Activated CD8-positive, alpha-beta memory T cell treated with anti-CD3 and anti-CD28 coated beads, Interleukin-2, amount 50 U/mL, for 24 hours (primary cell): ENCODE measurements around the gene FAM222B.
A peak's percentile ranks its signal among the peaks of the same experiment; 100 is the strongest.
"Not testable (repeated sequence)": the region's sequence is repeated elsewhere in the genome, so short reads cannot be mapped to it uniquely, and the experiment has no call there.

Experiments used
- DNase-seq: peaks from one replicate; pipeline ENCODE4 v3.0.0-alpha.2; 2020; ENCODE audit errors: extremely low read depth

FAM222B gene

GRCh38 chr17:28745786-28746411 is 96.7 kb downstream of the FAM222B start:
- no peak for DNase-seq

DNA sequence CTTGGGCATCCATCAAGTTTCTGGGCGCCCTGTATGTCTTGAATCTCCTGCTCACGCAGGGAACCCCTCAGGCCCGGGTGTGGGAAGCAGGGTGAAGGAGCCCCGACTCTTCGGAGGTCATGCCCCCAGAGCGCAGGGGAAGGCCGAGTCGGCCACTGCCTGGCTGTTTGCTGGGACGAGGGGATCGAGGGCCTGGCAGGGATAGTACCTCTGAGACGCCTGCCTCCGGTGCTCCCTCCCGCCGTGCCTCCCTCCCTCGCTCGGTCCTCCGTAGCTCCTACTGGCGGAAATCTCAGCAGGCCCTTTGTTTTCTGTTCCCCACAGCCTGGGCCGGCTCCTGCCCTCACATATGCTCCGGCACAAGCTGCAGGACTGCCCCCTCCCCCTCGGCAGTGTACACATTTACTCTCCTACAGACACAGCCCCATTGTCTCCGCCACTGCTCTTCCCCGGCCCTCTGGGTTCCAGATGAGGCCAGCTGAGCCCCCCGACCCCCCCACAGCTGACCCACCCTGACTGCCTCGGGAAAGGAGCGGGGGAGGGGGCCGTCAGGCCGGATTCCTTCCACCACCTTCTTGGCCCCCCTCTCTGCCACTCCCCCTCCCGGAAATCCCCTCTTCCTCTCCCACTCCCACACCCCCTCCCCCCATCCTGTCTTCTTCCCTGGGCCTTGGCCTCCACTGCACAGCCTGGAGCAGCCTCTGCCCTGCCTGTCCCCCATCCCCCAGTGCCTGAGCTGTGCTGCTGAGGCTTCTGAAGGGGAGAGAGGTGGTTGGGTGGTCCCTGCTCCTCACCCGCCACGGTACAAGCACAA is 97.4 kb downstream of the FAM222B start:
- DNase-seq, result no peak

DNA sequence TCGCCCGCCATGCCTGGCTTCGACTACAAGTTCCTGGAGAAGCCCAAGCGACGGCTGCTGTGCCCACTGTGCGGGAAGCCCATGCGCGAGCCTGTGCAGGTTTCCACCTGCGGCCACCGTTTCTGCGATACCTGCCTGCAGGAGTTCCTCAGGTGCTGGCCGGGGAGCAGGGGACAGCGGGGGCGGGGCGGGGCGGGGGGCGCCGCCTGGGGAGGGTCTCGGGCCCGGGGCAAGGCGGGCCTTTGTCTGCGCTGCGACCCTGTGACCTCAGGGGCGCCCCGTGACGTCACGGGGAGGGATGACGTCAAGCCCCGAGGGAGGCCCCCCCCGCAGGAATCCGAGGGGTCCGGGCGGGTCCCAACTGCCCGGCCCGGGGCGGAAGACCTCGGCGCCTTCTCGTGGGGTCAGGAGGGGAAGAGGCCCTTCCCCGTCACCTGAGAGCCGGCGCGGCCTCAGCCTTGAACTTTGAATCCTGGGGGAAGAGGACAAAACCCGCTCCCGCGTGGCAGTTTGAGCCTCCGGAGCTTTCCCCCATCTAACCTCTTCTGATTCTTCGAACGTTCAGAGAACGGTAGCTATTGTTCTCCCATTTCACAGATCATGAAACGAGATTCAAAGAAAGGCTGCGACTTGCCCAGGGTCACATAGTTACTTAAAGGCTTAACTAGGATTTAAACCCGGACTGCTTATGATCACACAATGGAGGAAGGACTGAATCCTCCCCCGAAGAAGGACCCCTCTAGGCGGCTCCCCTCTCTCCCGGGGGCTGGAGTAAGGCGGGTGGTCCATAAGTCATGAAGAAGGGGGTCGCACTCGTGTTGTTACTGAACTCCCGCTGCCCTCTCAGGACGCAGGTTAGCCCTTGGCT is 98.3 kb downstream of the FAM222B start:
- DNase-seq, result no peak

- no peak for DNase-seq
Observed at GRCh38 chr17:28743243-28744103, 99.1 kb downstream of the FAM222B start, which contains the start of gene TRAF4. TRAF4 (plus strand) TSS chr17:28744011; CDS start chr17:28744113, 102 bp downstream.

DNA sequence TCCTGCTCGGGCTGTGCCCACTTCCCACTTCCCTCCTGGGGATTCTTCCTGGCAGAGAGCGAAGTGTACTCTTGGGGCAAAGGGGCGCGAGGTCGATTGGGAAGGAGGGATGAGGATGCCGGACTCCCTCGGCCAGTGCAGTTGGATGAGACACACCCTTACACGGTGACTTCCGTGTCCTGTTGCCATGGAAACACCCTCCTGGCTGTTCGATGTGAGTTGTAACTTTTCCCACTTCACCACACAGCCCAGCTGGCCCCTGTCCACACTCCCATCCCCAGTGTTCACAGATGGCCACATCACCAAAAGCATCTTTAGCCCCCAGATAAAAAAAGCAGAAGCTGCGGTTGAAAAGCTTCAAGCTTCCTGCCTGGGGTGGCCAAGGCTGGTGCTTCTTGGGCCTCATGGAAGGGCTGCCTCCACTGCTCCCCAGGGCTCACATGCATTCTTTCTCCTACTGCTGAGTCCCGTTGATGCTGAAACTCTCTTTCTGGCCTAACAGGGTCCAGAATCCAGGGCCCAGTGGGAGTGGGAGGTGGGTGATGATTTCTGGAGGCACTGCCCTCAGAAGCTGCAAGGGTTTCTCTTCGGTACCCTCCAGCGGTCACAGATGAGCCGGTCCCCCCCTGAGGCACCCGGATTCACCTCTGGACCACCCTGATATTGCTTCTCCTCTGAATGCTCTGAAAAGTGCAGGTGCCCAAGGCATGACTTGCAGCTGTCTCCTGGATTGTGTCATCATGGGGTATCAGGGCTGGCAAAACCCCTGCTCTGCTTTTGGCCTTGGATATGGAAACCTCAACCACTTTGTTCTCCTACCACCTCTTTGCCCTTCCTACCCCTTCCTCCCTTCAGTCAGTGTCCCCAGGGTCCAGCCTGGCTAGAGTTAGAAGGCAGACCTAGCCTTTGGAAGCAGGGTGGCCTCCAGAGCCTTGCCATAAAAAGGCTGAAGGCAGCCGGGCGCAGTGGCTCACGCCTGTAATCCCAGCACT is 100.9 kb downstream of the FAM222B start:
- DNase-seq, result no peak

DNA sequence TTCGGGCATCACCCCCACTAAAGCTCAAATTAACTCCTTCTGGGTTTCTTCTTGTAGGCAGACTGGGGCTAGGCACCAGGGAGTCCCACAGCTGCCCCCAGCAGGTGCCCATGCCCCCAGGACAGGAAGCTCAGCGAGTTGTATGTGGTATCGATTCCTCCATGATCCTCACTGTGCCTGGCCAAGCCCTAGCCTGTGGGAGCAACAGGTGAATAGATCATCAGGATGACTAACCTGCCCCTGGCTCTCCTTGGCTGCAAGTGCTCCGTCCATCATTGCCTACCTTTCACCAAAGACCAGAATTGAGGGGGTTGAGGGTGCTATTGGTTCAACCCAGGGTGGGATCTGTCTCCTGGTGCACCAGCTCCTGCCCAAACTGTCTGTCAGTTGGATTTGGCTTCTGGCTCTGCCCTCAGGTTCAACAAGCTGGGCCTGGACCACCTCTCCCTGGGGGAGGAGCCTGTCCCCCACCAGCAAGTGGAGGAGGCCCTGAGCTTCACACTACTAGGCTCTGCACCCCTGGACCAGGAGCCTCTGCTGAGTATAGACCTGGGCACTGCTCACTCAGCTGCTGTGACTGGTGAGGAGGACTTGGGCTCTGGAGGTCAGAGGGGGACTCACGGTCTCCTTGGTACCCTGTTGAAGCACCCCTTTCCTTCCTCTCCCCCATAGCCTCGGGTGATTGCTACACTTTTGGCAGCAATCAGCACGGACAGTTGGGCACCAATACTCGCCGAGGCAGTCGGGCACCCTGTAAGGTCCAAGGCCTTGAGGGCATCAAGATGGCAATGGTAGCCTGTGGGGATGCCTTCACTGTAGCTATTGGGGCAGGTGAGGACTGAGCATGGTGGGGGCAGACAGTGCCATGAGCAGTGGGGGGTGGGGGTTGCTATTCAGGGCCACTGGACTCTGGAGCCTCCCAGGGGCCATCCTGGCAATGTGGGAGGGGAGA is 101.9 kb downstream of the FAM222B start:
- DNase-seq, result no peak

DNA sequence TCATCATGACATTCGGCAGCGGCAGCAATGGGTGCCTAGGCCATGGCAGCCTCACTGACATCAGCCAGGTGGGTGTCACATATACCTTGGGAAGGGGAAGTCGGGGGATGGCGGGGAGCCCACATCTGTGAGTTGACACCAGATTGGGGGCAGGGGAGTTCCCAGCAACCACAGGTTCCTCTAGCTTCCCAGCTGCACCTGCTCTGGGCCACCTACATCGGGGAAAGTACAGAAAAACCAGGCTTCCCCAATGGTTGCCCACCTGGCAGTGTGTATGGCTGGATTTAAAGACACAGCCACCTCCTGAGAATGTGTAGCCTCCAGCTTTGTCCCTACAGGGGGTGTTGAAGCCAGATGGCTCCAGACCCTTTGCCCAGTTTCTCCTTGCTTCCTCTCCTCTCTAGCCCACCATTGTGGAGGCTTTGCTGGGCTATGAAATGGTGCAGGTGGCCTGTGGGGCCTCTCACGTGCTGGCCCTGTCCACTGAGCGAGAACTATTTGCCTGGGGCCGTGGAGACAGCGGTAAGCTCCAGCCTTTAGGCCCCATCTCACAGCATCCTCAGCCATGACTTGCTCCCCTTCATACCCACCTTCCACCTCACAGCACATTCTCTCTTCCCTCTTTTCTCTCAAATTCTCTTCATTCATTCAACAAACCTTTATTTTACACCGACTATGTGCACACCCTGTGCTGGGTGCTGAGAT is 103.8 kb downstream of the FAM222B start:
- no peak for DNase-seq

DNA sequence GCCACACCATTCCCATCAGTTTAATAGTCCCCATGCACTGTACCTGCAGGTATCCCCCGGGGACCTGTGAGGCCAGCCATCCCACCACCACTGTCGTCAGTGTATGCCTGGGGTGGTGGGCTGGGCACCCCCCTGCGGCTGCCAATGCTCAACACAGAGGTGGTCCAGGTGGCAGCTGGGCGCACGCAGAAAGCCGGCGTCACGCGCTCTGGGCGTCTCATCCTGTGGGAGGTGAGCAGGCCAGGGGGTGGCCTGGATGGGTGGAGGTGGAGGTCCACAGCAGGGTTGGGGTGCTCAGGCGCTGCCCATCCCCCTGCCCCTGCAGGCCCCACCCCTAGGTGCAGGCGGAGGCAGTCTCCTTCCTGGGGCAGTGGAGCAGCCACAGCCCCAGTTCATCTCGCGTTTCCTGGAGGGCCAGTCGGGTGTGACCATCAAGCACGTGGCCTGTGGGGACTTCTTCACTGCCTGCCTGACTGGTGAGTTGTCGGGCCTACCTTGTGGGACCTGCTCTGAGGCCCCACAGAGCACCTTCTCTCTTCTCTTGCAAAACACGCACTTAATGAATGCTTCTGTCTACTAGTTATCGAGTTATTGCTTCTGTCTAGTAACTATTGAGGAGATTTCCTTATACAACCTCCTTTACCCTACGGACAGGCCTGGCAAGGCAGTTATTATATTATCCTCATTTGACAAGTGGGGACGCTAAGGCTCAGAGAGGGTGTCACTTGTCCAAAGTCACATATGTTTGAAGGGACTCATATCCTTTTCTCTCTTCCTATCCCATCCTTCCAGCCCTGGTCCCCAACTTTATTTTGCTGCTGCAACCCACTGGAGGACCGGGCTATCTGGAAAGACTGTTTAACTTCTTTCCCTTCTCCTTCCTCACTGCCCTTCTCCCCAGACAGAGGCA is 104.6 kb downstream of the FAM222B start:
- DNase-seq, result no peak

DNA sequence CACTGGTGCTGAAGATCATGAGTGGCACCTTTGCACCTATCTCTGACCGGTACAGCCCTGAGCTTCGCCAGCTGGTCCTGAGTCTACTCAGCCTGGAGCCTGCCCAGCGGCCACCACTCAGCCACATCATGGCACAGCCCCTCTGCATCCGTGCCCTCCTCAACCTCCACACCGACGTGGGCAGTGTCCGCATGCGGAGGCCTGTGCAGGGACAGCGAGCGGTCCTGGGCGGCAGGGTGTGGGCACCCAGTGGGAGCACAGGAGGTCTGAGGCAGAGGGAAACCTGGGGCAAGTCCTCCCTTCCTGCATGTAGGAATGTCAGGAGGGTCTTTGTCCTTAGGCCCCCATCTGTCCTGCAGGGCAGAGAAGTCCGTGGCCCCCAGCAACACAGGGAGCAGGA is 105.3 kb downstream of the FAM222B start:
- DNase-seq, result no peak

DNA sequence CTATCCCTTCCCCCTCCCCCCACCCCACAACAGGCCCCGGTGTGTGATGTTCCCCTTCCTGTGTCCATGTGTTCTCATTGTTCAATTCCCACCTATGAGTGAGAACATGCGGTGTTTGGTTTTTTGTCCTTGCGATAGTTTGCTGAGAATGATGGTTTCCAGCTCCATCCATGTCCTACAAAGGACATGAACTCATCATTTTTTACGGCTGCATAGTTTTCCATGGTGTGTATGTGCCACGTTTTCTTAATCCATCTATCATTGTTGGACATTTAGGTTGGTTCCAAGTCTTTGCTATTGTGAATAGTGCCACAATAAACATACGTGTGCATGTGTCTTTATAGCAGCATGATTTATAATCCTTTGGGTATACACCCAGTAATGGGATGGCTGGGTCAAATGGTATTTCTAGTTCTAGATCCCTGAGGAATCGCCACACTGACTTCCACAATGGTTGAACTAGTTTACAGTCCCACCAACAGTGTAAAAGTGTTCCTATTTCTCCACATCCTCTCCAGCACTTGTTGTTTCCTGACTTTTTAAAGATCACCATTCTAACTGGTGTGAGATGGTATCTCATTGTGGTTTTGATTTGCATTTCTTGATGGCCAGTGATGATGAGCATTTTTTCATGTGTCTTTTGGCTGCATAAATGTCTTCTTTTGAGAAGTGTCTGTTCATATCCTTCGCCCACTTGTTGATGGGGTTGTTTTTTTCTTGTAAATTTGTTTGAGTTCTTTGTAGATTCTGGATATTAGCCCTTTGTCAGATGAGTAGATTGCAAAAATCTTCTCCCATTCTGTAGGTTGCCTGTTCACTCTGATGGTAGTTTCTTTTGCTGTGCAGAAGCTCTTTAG is 106.4 kb downstream of the FAM222B start:
- DNase-seq, result not testable (repeated sequence)

DNA sequence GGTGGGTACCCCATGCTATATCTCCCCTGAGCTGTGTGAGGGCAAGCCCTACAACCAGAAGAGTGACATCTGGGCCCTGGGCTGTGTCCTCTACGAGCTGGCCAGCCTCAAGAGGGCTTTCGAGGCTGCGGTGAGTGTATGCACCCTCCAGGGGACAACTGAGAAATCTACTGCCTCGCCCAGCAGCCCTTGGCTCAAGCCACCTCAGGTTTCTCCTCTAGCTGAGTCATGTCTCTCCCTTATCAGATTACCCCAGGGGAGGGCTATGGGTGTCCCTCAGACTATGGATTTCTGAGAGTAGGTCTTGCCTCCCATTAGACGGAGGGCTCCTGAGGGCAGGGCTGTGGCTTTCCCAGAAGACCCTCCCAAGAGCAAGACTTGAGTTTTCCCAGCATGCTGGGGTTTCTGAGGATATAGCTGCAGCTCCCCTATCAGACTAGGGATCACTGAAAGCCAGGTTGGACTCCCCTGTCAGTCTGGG is 107.3 kb downstream of the FAM222B start:
- DNase-seq, result no peak

DNA sequence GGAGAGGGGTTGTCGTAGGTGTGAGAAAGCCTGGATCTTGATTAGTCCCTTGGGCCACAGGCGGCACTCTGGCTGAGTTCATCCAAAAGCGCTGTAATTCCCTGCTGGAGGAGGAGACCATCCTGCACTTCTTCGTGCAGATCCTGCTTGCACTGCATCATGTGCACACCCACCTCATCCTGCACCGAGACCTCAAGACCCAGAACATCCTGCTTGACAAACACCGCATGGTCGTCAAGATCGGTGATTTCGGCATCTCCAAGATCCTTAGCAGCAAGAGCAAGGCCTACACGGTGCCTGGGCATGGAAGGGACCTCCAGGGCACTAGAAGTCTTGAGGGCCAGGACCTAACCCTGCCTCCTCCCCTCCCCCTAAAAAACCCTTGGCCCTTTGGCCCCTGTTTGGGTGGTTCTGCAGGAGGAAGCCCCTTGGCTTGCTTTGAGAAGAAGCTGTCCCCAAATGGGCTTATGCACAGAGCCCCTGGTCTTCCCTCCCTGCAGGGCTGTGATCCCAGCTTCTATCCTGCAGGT is 107.8 kb downstream of the FAM222B start:
- no peak for DNase-seq

DNA sequence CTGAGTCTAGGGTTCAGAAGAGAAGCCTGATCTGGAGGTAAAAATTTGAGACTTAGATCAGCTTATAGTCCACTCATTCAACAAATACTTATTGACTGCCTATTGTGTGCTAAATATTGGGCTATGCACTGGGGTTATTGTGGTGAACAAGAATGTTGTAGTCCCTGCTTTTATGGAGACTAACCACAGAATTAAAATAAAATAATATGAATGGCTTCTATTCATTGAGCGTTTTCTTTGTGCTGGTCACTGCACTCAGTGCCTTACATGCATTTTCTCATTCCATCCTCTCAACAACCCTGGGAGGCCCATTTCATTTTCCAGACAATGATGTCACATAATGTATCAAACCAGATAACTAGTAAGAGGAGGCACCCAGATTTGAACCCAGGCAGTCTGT is 109.2 kb downstream of the FAM222B start:
- no peak for DNase-seq

DNA sequence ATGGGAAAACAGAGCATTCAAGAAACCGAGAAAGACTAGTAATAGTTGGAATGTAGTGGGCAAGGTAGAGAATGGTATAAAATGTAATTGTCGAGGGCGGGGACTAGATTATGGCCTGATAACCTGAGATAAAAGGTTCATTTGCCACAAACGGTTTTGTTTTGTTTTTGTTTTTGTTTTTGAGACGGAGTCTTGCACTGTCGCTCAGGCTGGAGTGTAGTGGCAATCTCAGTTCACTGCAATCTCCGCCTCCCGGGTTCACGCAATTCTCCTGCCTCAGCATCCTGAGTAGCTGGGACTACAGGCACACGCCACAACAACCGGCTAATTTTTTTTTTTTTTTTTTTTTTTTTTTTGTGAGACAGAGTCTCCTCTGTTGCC is 112.7 kb downstream of the FAM222B start:
- no peak for DNase-seq

- peak; percentile 97 for DNase-seq
Observed at GRCh38 chr17:28728364-28729200, 114.0 kb downstream of the FAM222B start, which contains the start of gene NEK8. NEK8 (plus strand) TSS chr17:28728788; CDS start chr17:28728814, 26 bp downstream.
